B cell (primary cell): ENCODE measurements around the gene MYH11. TPM values are rescaled to one million over a fixed set of nuclear protein-coding genes. Genes with fewer than 3 reads are reported as not detected.

Experiments used
- ATAC-seq: fragments of 200-7000 bp; cut with Tn5 transposase; one replicate; pipeline ENCODE4 v1.10.0; 2021; ENCODE audit warnings: low read depth, mild to moderate bottlenecking, moderate number of reproducible peaks, moderate library complexity
- CTCF ChIA-PET: fragments of 350-600 bp; sonication (Branson Sonifier 250); formaldehyde crosslinking; loops from one replicate; lab custom pipeline; 2021; ENCODE audit warnings: antibody characterized with exemption, inconsistent platforms; lab: Charles Lee
- POLR2A ChIA-PET: fragments of 350-600 bp; sonication (Branson Sonifier 250); formaldehyde crosslinking; loops from one replicate; lab custom pipeline; 2021; ENCODE audit warnings: antibody characterized with exemption; lab: Charles Lee
- DNase-seq: peaks from one replicate; pipeline ENCODE4 v3.0.0; 2013
- H2AFZ ChIP-seq: 2 replicates; pipeline ENCODE4 v1.6.1; 2012; ENCODE audit warnings: mild to moderate bottlenecking, low read depth, low read length; ENCODE audit not compliant: insufficient read depth, poor library complexity, severe bottlenecking
- H3K27ac ChIP-seq, 2 donors: 1 replicate in 1 of 2; 2 replicates in 1 of 2; pipeline ENCODE4 v1.5.1; 2012 to 2013; ENCODE audit warnings: low read length in 2 of 2, mild to moderate bottlenecking in 2 of 2, moderate library complexity in 1 of 2
- H3K27me3 ChIP-seq, 4 experiments: fragments of 200-600 bp in 1 of 4; sonication (generic) in 1 of 4; replicated peaks in 1 of 4; 1 replicate in 2 of 4; 2 replicates in 2 of 4; pipeline versions ENCODE4 v1.6.1 to v1.7.0; 2013 to 2016; ENCODE audit warnings: low read length in 3 of 4, mild to moderate bottlenecking in 2 of 4, mixed read lengths in 1 of 4, moderate library complexity in 1 of 4; ENCODE audit not compliant: insufficient read depth in 4 of 4, control insufficient read depth in 3 of 4; ENCODE audit errors: control extremely low read depth in 1 of 4
- H3K36me3 ChIP-seq, 2 experiments: replicated peaks in 1 of 2; 1 replicate in 1 of 2; 2 replicates in 1 of 2; pipeline versions ENCODE4 v1.6.1 to v1.7.1; 2013; ENCODE audit warnings: low read length in 1 of 2; ENCODE audit not compliant: insufficient read depth in 2 of 2, control insufficient read depth in 1 of 2; ENCODE audit errors: control extremely low read depth in 1 of 2, extremely low read depth in 1 of 2
- H3K4me1 ChIP-seq, 2 donors: fragments of 200-600 bp in 1 of 2; sonication (generic) in 1 of 2; 1 replicate in 1 of 2; 2 replicates in 1 of 2; pipeline versions ENCODE4 v1.5.1 to v1.6.1; 2013 to 2017; ENCODE audit warnings: low read length in 2 of 2; ENCODE audit not compliant: control insufficient read depth in 2 of 2, insufficient read depth in 2 of 2
- H3K4me2 ChIP-seq: replicated peaks from 2 replicates; pipeline ENCODE3; 2012; ENCODE audit warnings: mild to moderate bottlenecking, low read depth, low read length; ENCODE audit not compliant: poor library complexity, severe bottlenecking
- H3K4me3 ChIP-seq, 5 experiments: fragments of 200-600 bp in 1 of 5; sonication (generic) in 1 of 5; 1 replicate in 3 of 5; 2 replicates in 2 of 5; pipeline versions ENCODE4 v1.5.1 to v1.7.0; 2011 to 2016; ENCODE audit warnings: low read length in 4 of 5, mild to moderate bottlenecking in 4 of 5, low read depth in 2 of 5, control low read depth in 1 of 5, moderate library complexity in 1 of 5; ENCODE audit not compliant: insufficient read depth in 1 of 5; ENCODE audit errors: control extremely low read depth in 1 of 5, extremely low read depth in 1 of 5
- H3K79me2 ChIP-seq: fragments of 200-600 bp; sonication (generic); one replicate; pipeline ENCODE4 v1.6.0; 2016; ENCODE audit warnings: low read length; ENCODE audit not compliant: control insufficient read depth, insufficient read depth
- H3K9ac ChIP-seq: fragments of 200-600 bp; sonication (generic); 2 replicates; pipeline ENCODE4 v1.6.1; 2017; ENCODE audit warnings: mild to moderate bottlenecking, low read length, moderate library complexity
- H3K9me3 ChIP-seq, 3 donors: one replicate each; pipeline versions ENCODE4 v1.6.1 to v1.7.1; 2013; ENCODE audit warnings: low read length in 2 of 3; ENCODE audit not compliant: control insufficient read depth in 2 of 3, insufficient read depth in 1 of 3; ENCODE audit errors: control extremely low read depth in 1 of 3
- H4K20me1 ChIP-seq: 2 replicates; pipeline ENCODE4 v1.6.0; 2012; ENCODE audit warnings: mild to moderate bottlenecking, low read length; ENCODE audit not compliant: insufficient read depth, control insufficient read depth, poor library complexity, severe bottlenecking
- H3K27ac Mint-ChIP-seq: one replicate; pipeline ENCODE4 v1.8.0; 2021; ENCODE audit warnings: mixed read lengths
- H3K27me3 Mint-ChIP-seq: one replicate; pipeline ENCODE4 v1.8.0; 2021; ENCODE audit warnings: mixed read lengths
- H3K4me1 Mint-ChIP-seq: one replicate; pipeline ENCODE4 v1.8.0; 2021; ENCODE audit warnings: mixed read lengths
- H3K4me3 Mint-ChIP-seq: one replicate; pipeline ENCODE4 v1.8.0; 2021; ENCODE audit warnings: mixed read lengths
- H3K9me3 Mint-ChIP-seq: one replicate; pipeline ENCODE4 v1.8.0; 2022; ENCODE audit warnings: mixed read lengths; ENCODE audit not compliant: insufficient read depth
- CTCF ChIP-seq: fragments of 200-600 bp; IDR thresholded peaks from one replicate; pipeline ENCODE4 v1.8.0; 2022; ENCODE audit warnings: antibody characterized with exemption, mild to moderate bottlenecking
- EZH2 ChIP-seq: IDR thresholded peaks from 2 replicates; pipeline ENCODE4 v1.6.1; 2012; ENCODE audit warnings: borderline replicate concordance, low read depth, mild to moderate bottlenecking, moderate library complexity, low read length; ENCODE audit not compliant: insufficient read depth, poor library complexity, severe bottlenecking
- WGBS: methylation state at CpG from one replicate; pipeline ENCODE4 v1.1.5; 2013; ENCODE audit warnings: missing lambda C conversion rate; ENCODE audit not compliant: insufficient coverage; 5-methylcytosine and 5-hydroxymethylcytosine counted together
- intact Hi-C: fragments of 100-400 bp; cut with micrococcal nuclease; formaldehyde crosslinking; loops from one replicate; pipeline ENCODE4 v1.10.0; 2022
- polyA plus RNA-seq: library from polyadenylated mRNA; depleted of rRNA; stranded (reverse); fragments of >200 nt; gene quantifications from 2 replicates; pipeline ENCODE4 v1.2.3, GENCODE V29; 2012
- total RNA-seq, 2 donors: library from RNA; stranded (reverse); fragments of 120-200 nt in 1 of 2; gene quantifications; 1 replicate in 1 of 2; 2 replicates in 1 of 2; pipeline versions ENCODE4 v1.2.3 to v1.2.4, GENCODE V29; 2013 to 2022

The MYH11 gene
- total and polyA plus RNA-seq, 2 donors (not counting 1 experiment from before 2014, with no cell fraction given), result 0.05 to 0.16 TPM

DNA sequence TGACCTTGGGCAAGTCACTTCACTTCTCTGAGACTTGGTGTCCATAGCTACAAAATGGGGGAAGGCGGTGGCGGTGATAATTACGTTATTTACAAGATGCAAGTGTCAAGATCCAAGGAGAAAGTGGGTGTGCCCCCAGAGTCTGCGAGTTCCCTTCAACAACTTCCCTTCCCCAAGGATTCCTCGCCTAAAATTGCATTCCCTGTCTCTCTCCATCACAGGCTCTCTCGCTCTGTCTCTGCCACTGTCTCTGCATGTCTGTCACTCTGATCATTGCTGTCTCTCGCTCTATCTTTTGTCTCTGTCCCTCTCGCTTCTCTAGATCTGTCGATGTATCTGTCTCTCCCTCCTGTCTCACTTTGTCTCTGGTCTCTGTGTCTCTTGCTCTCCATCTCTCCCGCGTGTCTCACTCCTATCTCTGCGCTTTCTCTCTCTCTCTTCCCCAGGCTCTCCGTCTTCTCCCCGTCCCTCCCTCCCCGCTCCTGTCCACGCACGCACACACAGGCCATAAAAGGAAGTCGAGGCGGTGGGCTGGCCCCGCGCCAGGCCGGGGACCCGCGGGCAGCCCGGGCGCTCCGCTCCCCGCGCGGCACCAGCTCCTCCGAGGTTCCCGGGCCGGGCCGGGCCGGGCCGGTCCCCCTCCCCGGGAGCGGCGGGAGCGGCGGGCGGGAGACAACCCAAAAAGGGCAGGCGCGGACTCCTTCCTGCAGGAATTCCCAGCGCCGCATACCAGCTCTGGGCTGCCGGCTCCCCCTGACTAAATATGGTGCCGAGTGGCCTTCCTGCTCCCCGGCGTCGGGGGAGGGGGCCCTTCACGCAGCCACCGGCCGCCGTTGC is 1.1 kb upstream of the MYH11 start:
- no peaks in the 10 kb centered on the region for H3K9me3 Mint-ChIP-seq
- no peak for DNase-seq
- Histone ChIP-seq H3K4me1 (peaks cover 24 to 31% of the 10 kb centered on the region in 2 donors), H3K79me2 (no peaks in the 10 kb centered on the region), H3K27me3 (peaks cover 0 to 31% (median 15%) of the 10 kb centered on the region in 4 experiments), H3K9me3 (peaks cover 0 to 1% (median 0%) of the 10 kb centered on the region in 3 donors), H4K20me1 (no peaks in the 10 kb centered on the region), H3K9ac (no peak overlapping the region), H3K4me2 (peak overlapping the region; percentile 54), H3K4me3 (no peak overlapping the region), H3K27ac (no peak overlapping the region), H3K36me3 (no peaks in the 10 kb centered on the region), H2AFZ (peak overlapping the region; percentile 60)
- peaks cover 19% of the 10 kb centered on the region for H3K4me1 Mint-ChIP-seq
- TF ChIP-seq CTCF, result no peak
- no peak for TF ChIP-seq EZH2
- CTCF ChIA-PET, result no interaction called here
- peaks cover 22% of the 10 kb centered on the region for H3K27me3 Mint-ChIP-seq
- no peak for ATAC-seq
- 4% methylated on average over 55 of the region's 55 CpGs for WGBS
- H3K27ac Mint-ChIP-seq, result no peak overlapping the region
- intact Hi-C loops, result no loop called here
- POLR2A ChIA-PET, result no interaction called here
- H3K4me3 Mint-ChIP-seq, result peak overlapping the region; percentile 67

- Histone ChIP-seq H3K9me3 (peaks cover 0 to 1% (median 0%) of the 10 kb centered on the region in 3 donors), H3K4me3 (peak overlapping the region in 1 of 5 experiments; percentile 9), H2AFZ (no peak overlapping the region), H3K4me1 (peaks cover 24 to 31% of the 10 kb centered on the region in 2 donors), H4K20me1 (no peaks in the 10 kb centered on the region), H3K9ac (no peak overlapping the region), H3K4me2 (peak overlapping the region; percentile 40), H3K36me3 (no peaks in the 10 kb centered on the region), H3K79me2 (no peaks in the 10 kb centered on the region), H3K27me3 (peaks cover 0 to 34% (median 15%) of the 10 kb centered on the region in 4 experiments), H3K27ac (no peak overlapping the region)
- ChIA-PET POLR2A (no interaction called here), CTCF (no interaction called here)
- Mint-ChIP-seq H3K4me1 (peaks cover 19% of the 10 kb centered on the region), H3K9me3 (no peaks in the 10 kb centered on the region), H3K27me3 (peaks cover 22% of the 10 kb centered on the region), H3K27ac (no peak overlapping the region), H3K4me3 (peak overlapping the region; percentile 53)
- no peak for ATAC-seq
- no peak for DNase-seq
- intact Hi-C loops, result no loop called here
- no peak for TF ChIP-seq CTCF
- TF ChIP-seq EZH2, result no peak
- 40% methylated on average over 1 of the region's 2 CpGs for WGBS
Observed at GRCh38 chr16:15856182-15856581, 646 bp downstream of the MYH11 start.
